Esophagus (tissue), 2 donors: ENCODE data around the gene PRRC2B. TPM values are rescaled to one million over a fixed set of nuclear protein-coding genes. Genes with fewer than 3 reads are reported as not detected.

ENCODE experiments used
- H3K27ac ChIP-seq, 2 donors: one replicate each; pipeline ENCODE4 v1.5.1; 2013; ENCODE audit warnings: low read depth in 2 of 2, mild to moderate bottlenecking in 2 of 2, inconsistent platforms in 1 of 2, low read length in 1 of 2, moderate library complexity in 1 of 2
- H3K27me3 ChIP-seq, 2 donors: one replicate each; pipeline ENCODE4 v1.6.1; 2013; ENCODE audit warnings: low read length in 2 of 2, control low read depth in 1 of 2, mild to moderate bottlenecking in 1 of 2; ENCODE audit not compliant: insufficient read depth in 2 of 2, control insufficient read depth in 1 of 2
- H3K36me3 ChIP-seq, 2 donors: one replicate each; pipeline ENCODE4 v1.6.1; 2013; ENCODE audit warnings: low read length in 1 of 2; ENCODE audit not compliant: control insufficient read depth in 2 of 2, insufficient read depth in 2 of 2
- H3K4me1 ChIP-seq, 2 donors: one replicate each; pipeline ENCODE4 v1.6.1; 2013; ENCODE audit warnings: low read length in 1 of 2; ENCODE audit not compliant: control insufficient read depth in 2 of 2, insufficient read depth in 2 of 2
- H3K4me3 ChIP-seq, 2 donors: one replicate each; pipeline ENCODE4 v1.5.1; 2013; ENCODE audit warnings: low read length in 2 of 2, mild to moderate bottlenecking in 2 of 2, low read depth in 1 of 2, moderate library complexity in 1 of 2
- H3K9me3 ChIP-seq, 2 donors: one replicate each; pipeline ENCODE4 v1.6.1; 2013; ENCODE audit warnings: mild to moderate bottlenecking in 2 of 2, low read depth in 1 of 2, low read length in 1 of 2, moderate library complexity in 1 of 2; ENCODE audit not compliant: control insufficient read depth in 2 of 2, insufficient read depth in 1 of 2
- WGBS, 2 donors: extraction: QIAGEN DNeasy Blood & Tissue Kit; methylation state at CpG; one replicate each; pipeline ENCODE4 v1.1.7; 2013; 5-methylcytosine and 5-hydroxymethylcytosine counted together
- polyA plus RNA-seq, 2 donors: library from polyadenylated mRNA; stranded (reverse); fragments of 200-250 nt; gene quantifications; one replicate each; pipeline ENCODE4 v1.2.3, GENCODE V29; 2013
- donor health status: healthy with polysubstance abuse.
- donor health status: Bipolar disorder and iron deficiency.

Gene PRRC2B
- polyA plus RNA-seq, 2 donors: 26.8 to 60.0 TPM

DNA sequence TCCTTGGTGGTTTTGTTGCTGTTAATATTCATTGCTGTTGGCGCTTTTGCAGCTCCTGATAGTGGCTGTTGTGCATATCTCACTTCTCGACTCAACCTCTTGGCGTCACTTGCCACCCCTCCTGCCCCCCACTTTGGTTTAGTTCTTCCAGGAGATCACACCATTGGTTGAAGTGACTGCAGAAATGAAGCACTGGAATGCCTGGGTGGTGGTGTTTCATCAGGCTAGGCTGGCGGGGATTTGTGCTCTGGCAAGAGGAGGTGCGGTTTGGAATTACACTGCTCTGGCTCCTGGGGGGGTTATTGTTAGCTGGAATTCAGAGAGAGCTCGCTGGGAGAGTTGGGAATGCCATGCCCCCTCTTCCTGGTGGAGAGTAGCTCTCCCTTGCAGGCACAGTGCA lies 11.5 kb downstream of the PRRC2B start:
- Histone ChIP-seq H3K4me1 (peaks cover 28 to 34% of the 10 kb centered on the region in 2 donors), H3K27ac (peak overlapping the region; percentile 36 to 44), H3K27me3 (no peaks in the 10 kb centered on the region), H3K9me3 (no peaks in the 10 kb centered on the region), H3K36me3 (peaks cover 0 to 5% of the 10 kb centered on the region in 2 donors), H3K4me3 (no peak overlapping the region)
- WGBS, 2 donors: 30 to 35% methylated on average over 6 of the region's 6 CpGs

DNA sequence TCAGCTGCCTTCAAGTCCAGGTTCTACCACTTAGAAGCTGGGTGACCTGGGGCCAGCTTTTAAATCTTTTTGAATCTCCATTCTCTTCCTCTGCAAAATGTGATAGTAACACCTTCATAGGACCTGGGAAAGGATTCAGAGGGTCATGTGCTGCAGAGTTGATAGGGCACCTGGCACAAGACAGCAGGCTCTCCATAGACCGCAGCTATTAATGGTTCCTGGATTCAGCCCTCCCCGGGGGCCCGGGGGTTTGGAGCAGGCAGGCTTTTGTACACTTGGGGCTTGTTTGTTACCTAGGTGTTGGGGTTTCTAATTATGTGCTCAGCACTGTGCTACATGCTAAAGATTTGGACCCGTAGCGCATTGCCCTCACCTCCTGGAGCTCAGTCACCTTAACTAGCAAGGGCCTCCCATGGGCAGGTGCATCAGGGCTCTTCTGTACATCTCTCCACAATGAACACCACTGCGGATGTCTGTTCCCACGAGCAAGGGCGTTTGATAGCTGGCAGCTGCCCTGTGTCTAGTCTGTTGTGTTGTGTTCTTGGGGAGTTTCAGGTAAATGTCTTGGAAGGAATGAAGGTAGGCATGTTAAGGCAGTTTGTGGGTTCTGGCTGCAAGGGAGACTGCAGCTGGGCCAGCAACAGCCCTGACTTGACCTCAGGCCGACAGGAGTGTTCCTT lies 12.1 kb downstream of the PRRC2B start:
- Histone ChIP-seq H3K27ac (peak overlapping the region; percentile 36 to 81), H3K4me3 (peak overlapping the region in 1 of 2 donors; percentile 20), H3K36me3 (peaks cover 0 to 5% of the 10 kb centered on the region in 2 donors), H3K9me3 (no peaks in the 10 kb centered on the region), H3K27me3 (no peaks in the 10 kb centered on the region), H3K4me1 (peaks cover 27 to 32% of the 10 kb centered on the region in 2 donors)
- 26 to 27% methylated on average over 9 of the region's 9 CpGs for WGBS, 2 donors

DNA sequence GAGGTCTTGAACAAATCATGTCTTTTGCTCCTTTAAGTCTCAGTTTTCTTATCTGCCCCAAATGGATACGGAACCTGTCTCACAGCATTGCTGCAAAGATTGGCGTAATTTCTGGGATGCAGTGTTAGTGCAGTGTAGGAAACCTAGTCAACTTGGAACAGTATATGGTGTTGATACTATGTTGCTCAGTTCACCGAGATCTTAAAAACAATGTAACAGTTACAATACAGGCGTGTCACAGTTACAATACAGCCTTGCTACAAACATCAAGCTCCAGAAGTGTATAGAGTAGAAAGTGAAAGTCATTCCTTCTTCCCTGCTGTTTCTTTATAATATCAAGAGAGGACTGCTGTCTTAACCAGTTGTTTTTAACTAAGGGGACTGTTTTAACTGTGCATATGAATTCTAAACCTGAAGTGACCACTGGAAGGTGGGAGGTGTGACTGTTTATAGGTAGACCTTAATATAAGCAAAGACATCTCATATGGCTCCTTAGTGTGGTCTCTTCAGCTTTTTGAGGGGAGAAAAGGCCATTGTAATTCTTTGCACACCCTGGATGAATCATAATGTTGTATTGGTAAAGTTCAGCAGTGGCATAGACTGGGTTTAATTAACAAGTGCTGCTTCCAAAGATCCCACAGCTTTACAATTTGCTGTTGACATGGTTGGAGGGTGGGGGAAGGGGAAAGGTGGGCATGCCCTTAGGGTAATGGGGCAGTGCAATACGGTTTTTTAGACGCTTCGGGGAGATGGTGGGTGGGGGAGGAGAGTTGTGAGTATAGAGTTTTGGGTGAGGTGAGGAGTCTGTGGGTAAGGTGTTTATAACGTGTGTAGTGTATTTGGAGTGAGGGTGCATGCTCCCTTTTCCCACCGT lies 12.9 kb downstream of the PRRC2B start:
- H3K27ac ChIP-seq: peak overlapping the region; percentile 36 to 81
- H3K9me3 ChIP-seq: no peaks in the 10 kb centered on the region
- WGBS, 2 donors: 17 to 18% methylated on average over 9 of the region's 9 CpGs
- H3K4me1 ChIP-seq: peaks cover 27 to 32% of the 10 kb centered on the region in 2 donors
- peak overlapping the region in 1 of 2 donors; percentile 20 for H3K4me3 ChIP-seq
- no peaks in the 10 kb centered on the region for H3K27me3 ChIP-seq
- H3K36me3 ChIP-seq: peaks cover 0 to 5% of the 10 kb centered on the region in 2 donors

DNA sequence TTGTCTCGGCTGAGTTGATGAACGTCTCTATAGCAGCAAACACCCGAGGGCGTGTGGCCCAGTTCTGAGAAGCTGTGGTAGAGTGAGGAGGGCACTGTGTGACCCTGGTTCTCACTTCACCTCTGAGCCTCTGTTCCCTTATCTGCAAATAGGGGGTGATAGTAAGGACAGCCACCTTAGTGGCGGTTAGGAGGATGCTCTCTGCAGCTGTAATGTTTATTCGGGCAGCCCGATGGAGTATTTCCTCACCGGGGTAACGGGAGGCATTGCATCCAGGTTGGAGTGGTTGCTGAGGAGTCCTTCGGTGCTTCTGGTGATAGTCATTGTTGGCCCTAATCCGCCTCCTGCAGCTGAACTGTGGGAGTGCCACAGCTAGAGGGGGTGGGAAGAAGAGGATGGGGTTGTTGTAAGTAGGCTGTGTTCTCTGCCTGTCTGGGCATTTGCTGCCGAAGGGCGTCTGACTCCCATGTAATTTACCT lies 13.9 kb downstream of the PRRC2B start:
- Histone ChIP-seq H3K27ac (peak overlapping the region; percentile 36 to 74), H3K9me3 (no peaks in the 10 kb centered on the region), H3K36me3 (peaks cover 0 to 5% of the 10 kb centered on the region in 2 donors), H3K27me3 (no peaks in the 10 kb centered on the region), H3K4me1 (peaks cover 23 to 30% of the 10 kb centered on the region in 2 donors), H3K4me3 (no peak overlapping the region)
- WGBS, 2 donors: 9 to 10% methylated on average over 13 of the region's 13 CpGs

DNA sequence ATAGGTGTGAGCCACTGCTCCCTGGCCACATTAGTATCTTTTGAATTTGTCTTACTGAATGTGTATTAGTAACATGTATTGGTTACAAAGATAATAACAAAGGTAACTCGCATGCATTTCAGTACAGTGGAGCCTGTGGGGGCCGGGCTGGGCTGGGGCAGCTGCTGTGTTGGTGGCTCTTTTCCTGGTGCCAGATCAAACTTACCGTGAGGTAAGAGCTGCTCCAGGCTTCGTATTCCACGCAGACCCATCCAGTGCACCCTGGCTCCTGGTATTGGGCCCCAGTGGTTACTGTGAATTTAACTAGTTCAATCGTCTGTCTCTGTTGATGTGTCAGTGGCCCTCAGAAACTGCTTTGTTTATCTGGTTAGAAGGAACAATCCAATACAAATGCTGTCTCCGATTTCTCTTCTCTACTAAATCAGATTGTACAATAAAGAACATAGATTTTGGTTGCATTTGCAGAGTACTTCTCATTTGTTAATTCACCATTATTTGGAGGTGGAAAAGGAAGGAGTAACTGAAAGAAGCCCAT lies 15.6 kb downstream of the PRRC2B start:
- peaks cover 26 to 30% of the 10 kb centered on the region in 2 donors for H3K4me1 ChIP-seq
- H3K27ac ChIP-seq: peak overlapping the region; percentile 2 to 32
- WGBS, 2 donors: 50 to 53% methylated on average over 7 of the region's 7 CpGs

DNA sequence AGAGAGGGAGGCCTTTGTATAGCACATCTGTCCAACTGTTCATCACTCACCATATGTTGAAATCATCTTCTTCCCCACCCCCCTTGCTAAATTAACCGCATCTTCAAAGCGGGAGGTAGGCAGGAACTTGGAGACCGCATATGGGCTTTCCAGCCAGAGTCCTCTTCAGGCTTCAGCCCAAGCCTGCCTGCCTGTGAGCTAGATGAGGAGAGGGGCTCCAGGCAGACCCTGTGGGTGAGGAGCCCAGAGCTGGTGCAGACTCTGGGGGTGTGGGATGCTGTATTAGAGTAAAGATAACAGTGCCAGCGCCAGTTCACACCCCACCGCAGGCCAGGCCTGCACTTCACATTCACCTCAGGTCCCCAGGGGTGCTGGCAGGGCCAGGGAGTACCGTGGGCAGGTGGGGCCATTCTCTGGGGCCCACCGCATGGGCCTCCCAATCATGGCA lies 16.2 kb downstream of the PRRC2B start:
- Histone ChIP-seq H3K27me3 (no peaks in the 10 kb centered on the region), H3K4me3 (no peak overlapping the region), H3K36me3 (peaks cover 0 to 5% of the 10 kb centered on the region in 2 donors), H3K4me1 (peaks cover 26 to 28% of the 10 kb centered on the region in 2 donors), H3K9me3 (no peaks in the 10 kb centered on the region), H3K27ac (peak overlapping the region in 1 of 2 donors; percentile 57)
- 34 to 41% methylated on average over 7 of the region's 7 CpGs for WGBS, 2 donors

More for the DNA sequence above, 15.6 kb downstream of the PRRC2B start:
- Histone ChIP-seq H3K4me3 (no peak overlapping the region), H3K36me3 (peaks cover 0 to 5% of the 10 kb centered on the region in 2 donors), H3K9me3 (no peaks in the 10 kb centered on the region), H3K27me3 (no peaks in the 10 kb centered on the region)

DNA sequence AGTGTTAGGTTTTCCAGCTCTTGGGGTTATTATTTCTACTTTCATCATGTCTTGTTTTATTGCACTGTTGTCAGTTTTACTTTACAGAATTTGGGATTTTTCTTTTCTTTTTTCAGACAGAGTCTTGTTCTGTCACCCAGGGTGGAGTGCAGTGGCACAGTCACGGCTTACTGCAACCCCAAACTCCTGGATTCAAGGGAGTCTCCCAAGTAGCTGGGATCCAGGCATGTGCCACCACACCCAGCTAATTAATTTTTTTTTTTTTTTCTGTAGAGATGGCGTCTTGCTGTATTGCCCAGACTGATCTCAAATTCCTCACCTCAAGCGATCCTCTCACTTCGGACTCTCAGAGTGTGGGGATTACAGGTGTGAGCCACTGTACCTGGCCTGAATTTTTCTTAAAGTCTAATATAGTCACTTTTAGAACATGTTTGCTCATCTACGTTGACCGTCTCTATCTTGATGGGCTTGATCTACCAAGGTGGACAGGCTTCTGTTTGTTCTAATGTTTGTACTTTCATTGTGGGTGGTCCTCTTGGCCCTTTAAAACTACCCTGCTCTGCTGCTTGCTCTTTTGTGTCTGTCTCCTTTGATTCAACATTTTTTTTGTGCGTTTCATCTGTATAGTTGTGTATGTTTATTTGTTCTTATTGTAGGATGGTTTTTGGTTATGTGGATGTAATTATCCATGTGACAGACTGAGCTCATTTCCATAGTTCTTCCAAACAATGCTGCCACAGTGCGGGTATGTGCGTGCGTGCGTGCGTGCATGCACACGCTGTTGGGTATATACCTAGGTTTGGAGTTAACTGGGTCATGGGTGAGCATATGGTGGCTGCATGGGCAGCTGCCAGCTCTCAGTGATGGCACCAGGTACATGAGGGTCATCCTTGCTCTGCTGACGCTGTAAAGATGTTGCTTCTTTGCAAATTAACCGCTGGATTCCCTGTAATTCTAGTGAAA lies 18.1 kb downstream of the PRRC2B start:
- WGBS, 2 donors: 65 to 73% methylated on average over 15 of the region's 15 CpGs
- Histone ChIP-seq H3K4me1 (peaks cover 13% of the 10 kb centered on the region in 2 donors), H3K36me3 (peaks cover 0 to 5% of the 10 kb centered on the region in 2 donors), H3K4me3 (no peak overlapping the region), H3K27me3 (no peaks in the 10 kb centered on the region), H3K9me3 (no peaks in the 10 kb centered on the region), H3K27ac (no peak overlapping the region)

DNA sequence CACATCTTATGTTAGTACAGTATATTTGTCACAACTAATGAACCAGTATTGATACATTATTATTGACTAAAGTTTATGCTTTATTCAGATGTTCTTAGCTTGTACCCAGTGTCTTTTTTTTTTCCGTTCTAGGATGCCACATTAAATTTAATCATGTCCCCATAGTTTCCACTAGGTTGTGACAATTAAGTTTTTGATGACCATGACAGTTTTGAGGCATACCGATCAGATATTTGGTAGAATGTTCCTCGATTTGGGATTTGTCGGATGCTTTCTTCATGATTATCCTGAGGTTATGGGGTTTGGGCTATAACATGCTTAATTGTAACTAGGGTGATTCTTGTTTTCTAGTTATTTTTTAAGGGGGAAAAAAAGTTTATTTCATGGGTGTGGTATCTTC lies 22.6 kb downstream of the PRRC2B start:
- H3K36me3 ChIP-seq: no peaks in the 10 kb centered on the region
- H3K27me3 ChIP-seq: no peaks in the 10 kb centered on the region
- H3K27ac ChIP-seq: no peak overlapping the region
- H3K4me3 ChIP-seq: no peak overlapping the region
- peaks cover 12 to 24% of the 10 kb centered on the region in 2 donors for H3K4me1 ChIP-seq
- no peaks in the 10 kb centered on the region for H3K9me3 ChIP-seq
- WGBS, 2 donors: 88 to 92% methylated on average over 4 of the region's 4 CpGs
